GM23248 (cell line): ENCODE results near the gene RPRM. TPM values are rescaled to one million over a fixed set of nuclear protein-coding genes. Genes with fewer than 3 reads are reported as not detected.

Experiments used
- DNase-seq: peaks from one replicate; pipeline ENCODE4 v3.0.0-alpha.2; 2015
- H2AFZ ChIP-seq: fragments of 200-600 bp; sonication (generic); 2 replicates; pipeline ENCODE4 v1.6.1; 2016; ENCODE audit warnings: antibody characterized with exemption
- H3F3A ChIP-seq: fragments of 200-600 bp; sonication (generic); 2 replicates; pipeline ENCODE4 v1.6.1; 2016; ENCODE audit warnings: mild to moderate bottlenecking, antibody characterized with exemption, mixed run types; ENCODE audit not compliant: insufficient read depth
- H3K27ac ChIP-seq: fragments of 200-600 bp; sonication (generic); 2 replicates; pipeline ENCODE4 v1.5.1; 2016; ENCODE audit warnings: mild to moderate bottlenecking
- H3K27me3 ChIP-seq: fragments of 200-600 bp; sonication (generic); replicated peaks from 2 replicates; pipeline ENCODE4 v1.6.1; 2016; ENCODE audit warnings: mild to moderate bottlenecking; ENCODE audit not compliant: insufficient read depth
- H3K36me3 ChIP-seq: fragments of 200-600 bp; sonication (generic); 2 replicates; pipeline ENCODE4 v1.6.1; 2016; ENCODE audit warnings: low read depth, mild to moderate bottlenecking
- H3K4me1 ChIP-seq: fragments of 200-600 bp; sonication (generic); 2 replicates; pipeline ENCODE4 v1.6.1; 2016; ENCODE audit warnings: mild to moderate bottlenecking; ENCODE audit not compliant: insufficient read depth
- H3K4me2 ChIP-seq: fragments of 200-600 bp; sonication (generic); one replicate; pipeline ENCODE4 v1.6.1; 2016; ENCODE audit warnings: mild to moderate bottlenecking; ENCODE audit not compliant: unreplicated experiment
- H3K4me3 ChIP-seq: fragments of 200-600 bp; sonication (generic); 2 replicates; pipeline ENCODE4 v1.5.1; 2016; ENCODE audit warnings: mild to moderate bottlenecking
- H3K79me2 ChIP-seq: fragments of 200-600 bp; sonication (generic); 2 replicates; pipeline ENCODE4 v1.6.1; 2016; ENCODE audit warnings: mild to moderate bottlenecking; ENCODE audit not compliant: insufficient read depth
- H3K9ac ChIP-seq: fragments of 200-600 bp; sonication (generic); 2 replicates; pipeline ENCODE4 v1.6.1; 2016; ENCODE audit warnings: mild to moderate bottlenecking
- H3K9me2 ChIP-seq: fragments of 200-600 bp; sonication (generic); 2 replicates; pipeline ENCODE4 v1.6.1; 2016; ENCODE audit warnings: mixed run types, mild to moderate bottlenecking, moderate library complexity; ENCODE audit not compliant: insufficient read depth
- H3K9me3 ChIP-seq: fragments of 200-600 bp; sonication (generic); one replicate; pipeline ENCODE4 v1.6.1; 2017; ENCODE audit warnings: low read depth
- H4K20me1 ChIP-seq: fragments of 200-600 bp; sonication (generic); 2 replicates; pipeline ENCODE4 v1.6.0; 2016; ENCODE audit not compliant: insufficient read depth
- EZH2 ChIP-seq: fragments of 200-600 bp; sonication (generic); IDR thresholded peaks from 2 replicates; pipeline ENCODE4 v1.6.1; 2018; ENCODE audit warnings: antibody characterized with exemption, mild to moderate bottlenecking; ENCODE audit not compliant: insufficient read depth, poor library complexity, severe bottlenecking
- EZH2phosphoT487 ChIP-seq: fragments of 200-600 bp; sonication (generic); IDR thresholded peaks from 2 replicates; pipeline ENCODE4 v1.6.1; 2018; ENCODE audit warnings: antibody characterized with exemption, moderate library complexity, mild to moderate bottlenecking, low read depth; ENCODE audit not compliant: insufficient read depth
- WGBS, 2 experiments: methylation state at CpG; one replicate each; pipeline ENCODE4 v1.1.6; 2015 to 2017; ENCODE audit warnings: low lambda C conversion rate in 2 of 2, low coverage in 1 of 2; ENCODE audit errors: missing lambda C conversion rate in 2 of 2; 5-methylcytosine and 5-hydroxymethylcytosine counted together
- in situ Hi-C: fragments of 300-500 bp; cut with MboI; formaldehyde crosslinking; loops from 2 replicates; pipeline ENCODE4 v1.15.0; 2020
- polyA plus RNA-seq: library from polyadenylated mRNA; unstranded; fragments of >200 nt; fragmentation: Nextera tagmentation; extraction: Ambion mirVana; gene quantifications from 2 replicates; pipeline ENCODE4 v1.2.1, GENCODE V29; 2016
- small RNA-seq: library from RNA; depleted of rRNA; stranded (forward); fragments of <200 nt; gene quantifications from one replicate; pipeline ENCODE3, GENCODE V24; 2014; ENCODE audit warnings: low read depth, low replicate concordance
- total RNA-seq: library from RNA; depleted of rRNA; stranded (reverse); fragments of >200 nt; shearing (Covaris generic); gene quantifications from 2 replicates; pipeline ENCODE4 v1.2.3, GENCODE V29; 2014

The RPRM gene
- total and polyA plus RNA-seq, 2 experiments from 2014 or later: not detected

- Histone ChIP-seq H4K20me1 (no peaks in the 10 kb centered on the region), H3K79me2 (no peaks in the 10 kb centered on the region), H3K4me3 (no peak overlapping the region), H3K9me2 (no peaks in the 10 kb centered on the region), H3K4me1 (no peaks in the 10 kb centered on the region), H3K9ac (no peak overlapping the region), H2AFZ (no peak overlapping the region), H3K36me3 (no peaks in the 10 kb centered on the region), H3K27ac (no peak overlapping the region), H3K27me3 (no peaks in the 10 kb centered on the region), H3K9me3 (no peaks in the 10 kb centered on the region), H3K4me2 (no peak overlapping the region), H3F3A (no peaks in the 10 kb centered on the region)
- no peak for DNase-seq
- WGBS, 2 experiments: 46 to 49% methylated on average over 3 of the region's 3 CpGs
- TF ChIP-seq EZH2: no peak
- no peak for TF ChIP-seq EZH2phosphoT487
- in situ Hi-C loops: no loop called here
Measured at GRCh38 chr2:153433403-153433802, 45.2 kb downstream of the RPRM start.

- Histone ChIP-seq H3K9me3 (no peaks in the 10 kb centered on the region), H4K20me1 (no peaks in the 10 kb centered on the region), H3K4me3 (no peak overlapping the region), H3K4me2 (no peak overlapping the region), H3K27me3 (no peaks in the 10 kb centered on the region), H3K9me2 (no peaks in the 10 kb centered on the region), H2AFZ (no peak overlapping the region), H3K4me1 (no peaks in the 10 kb centered on the region), H3K36me3 (no peaks in the 10 kb centered on the region), H3F3A (no peaks in the 10 kb centered on the region), H3K27ac (no peak overlapping the region), H3K9ac (no peak overlapping the region), H3K79me2 (no peaks in the 10 kb centered on the region)
- DNase-seq: no peak
- TF ChIP-seq EZH2 (no peak), EZH2phosphoT487 (no peak)
- 9 to 17% methylated on average over 2 of the region's 2 CpGs for WGBS, 2 experiments
- in situ Hi-C loops: no loop called here
Measured at GRCh38 chr2:153432381-153432780, 46.2 kb downstream of the RPRM start.

- no peaks in the 10 kb centered on the region for H4K20me1 ChIP-seq
- H3K9ac ChIP-seq: no peak overlapping the region
- H3K27me3 ChIP-seq: no peaks in the 10 kb centered on the region
- no peaks in the 10 kb centered on the region for H3K4me1 ChIP-seq
- in situ Hi-C loops: no loop called here
- DNase-seq: no peak
- TF ChIP-seq EZH2phosphoT487: no peak
- no peak for TF ChIP-seq EZH2
- H3K4me3 ChIP-seq: no peak overlapping the region
- H3K4me2 ChIP-seq: no peak overlapping the region
- H3K36me3 ChIP-seq: no peaks in the 10 kb centered on the region
- no peaks in the 10 kb centered on the region for H3F3A ChIP-seq
- WGBS, 2 experiments: 6 to 9% methylated on average over 1 of the region's 1 CpG
- no peaks in the 10 kb centered on the region for H3K79me2 ChIP-seq
- H2AFZ ChIP-seq: no peak overlapping the region
- no peaks in the 10 kb centered on the region for H3K9me3 ChIP-seq
- no peak overlapping the region for H3K27ac ChIP-seq
- no peaks in the 10 kb centered on the region for H3K9me2 ChIP-seq
Measured at GRCh38 chr2:153431114-153431513, 47.4 kb downstream of the RPRM start.

Small RNAs within 50 kb of the gene (small RNA-seq; reads per million reads assigned to genes)
- gene RF00275: not detected
